Measurements from ENCODE around the gene SUCO.
"Not testable (repeated sequence)": the region's sequence is repeated elsewhere in the genome, so short reads cannot be mapped to it uniquely, and the experiment has no call there.

SUCO gene

DNA sequence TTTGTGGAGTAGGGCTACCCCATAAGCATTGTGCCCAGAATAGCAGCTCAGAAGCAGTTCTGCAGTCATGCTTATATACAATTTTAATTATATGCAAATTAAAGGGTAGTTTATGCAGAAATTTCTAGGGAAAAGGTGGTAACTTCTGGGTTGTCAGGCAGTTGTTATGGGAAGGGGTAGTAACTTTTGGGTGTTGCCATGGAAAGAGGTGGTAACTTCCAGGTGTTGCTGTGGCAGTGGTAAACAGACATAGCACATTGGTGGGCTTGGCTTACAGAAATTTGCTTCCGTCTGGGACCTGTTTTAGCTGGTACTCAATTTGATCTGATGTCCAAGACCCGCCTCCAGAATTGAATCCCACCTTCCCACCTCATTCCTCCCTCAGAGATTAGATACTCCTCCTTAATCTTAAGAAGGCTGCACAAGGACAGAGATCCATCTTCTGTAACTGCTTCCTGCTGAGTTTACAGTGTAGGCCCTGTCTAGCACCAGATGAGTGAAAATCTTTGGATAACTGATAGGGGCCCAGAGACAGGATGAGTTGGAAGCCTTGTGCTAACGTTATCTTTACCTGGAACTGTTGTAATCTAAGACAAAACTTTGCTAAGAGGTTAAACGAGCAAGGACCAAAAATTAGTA, 26.7 kb downstream of the SUCO start:
- no peak for DNase-seq (ENCODE audit: low read depth)

DNA sequence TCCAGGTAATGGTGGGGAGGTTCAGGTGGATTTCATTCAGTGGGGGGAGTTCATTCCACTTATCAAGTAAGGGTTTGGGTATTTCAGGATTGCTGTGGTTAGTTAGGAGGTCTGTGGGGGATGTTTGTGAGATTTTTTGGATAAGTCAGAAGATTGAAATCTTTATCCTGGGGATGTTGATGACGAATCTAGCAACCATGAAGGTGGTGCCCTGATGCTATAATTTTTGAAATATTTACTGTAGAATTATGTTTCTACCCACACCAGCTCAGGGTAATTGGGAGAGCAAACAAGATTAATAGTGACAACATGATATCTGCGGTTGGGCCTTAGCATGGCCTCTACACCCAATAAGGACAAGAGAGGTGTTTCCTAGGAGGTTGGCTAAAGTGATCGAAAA, 28.3 kb downstream of the SUCO start:
- DNase-seq (ENCODE audit: low read depth): no peak

DNA sequence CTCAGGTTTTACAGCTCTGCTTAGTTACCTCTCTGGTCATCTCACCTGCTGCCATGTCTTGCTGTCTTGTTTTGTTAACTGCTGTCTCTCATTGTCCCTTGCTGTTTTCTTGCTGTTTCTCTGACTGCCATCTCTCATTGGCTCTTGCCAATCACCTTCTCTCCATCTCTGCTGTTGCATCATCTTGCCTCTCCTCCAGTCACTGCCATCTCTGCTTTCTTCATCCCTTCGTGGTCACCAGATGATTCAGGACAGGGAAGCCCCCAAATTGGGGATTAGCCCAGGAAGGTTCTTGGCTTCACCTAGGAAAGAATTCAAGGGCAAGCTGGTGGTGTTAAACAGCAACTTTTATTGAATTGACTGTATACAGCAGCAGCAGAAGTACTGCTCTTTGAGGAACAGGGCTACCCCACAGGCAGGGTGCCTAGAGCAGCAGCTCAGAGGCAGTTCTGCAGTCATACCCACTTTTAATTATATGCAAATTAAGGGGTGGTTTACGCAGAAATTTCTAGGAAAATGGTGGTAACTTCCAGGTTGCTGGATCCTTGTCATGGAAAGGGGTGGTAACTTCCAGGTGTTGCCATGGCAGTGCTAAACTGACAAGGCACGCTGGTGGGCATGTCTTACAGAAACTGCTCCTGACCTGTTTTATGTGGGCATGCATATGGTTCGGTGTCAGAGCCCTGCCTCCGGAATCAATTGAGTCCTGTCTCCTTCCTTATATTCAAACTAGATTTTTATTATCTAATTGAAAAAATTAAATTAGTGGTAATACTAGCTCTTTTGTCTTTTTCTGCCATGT, 33.4 kb downstream of the SUCO start:
- no peak for DNase-seq (ENCODE audit: low read depth)

DNA sequence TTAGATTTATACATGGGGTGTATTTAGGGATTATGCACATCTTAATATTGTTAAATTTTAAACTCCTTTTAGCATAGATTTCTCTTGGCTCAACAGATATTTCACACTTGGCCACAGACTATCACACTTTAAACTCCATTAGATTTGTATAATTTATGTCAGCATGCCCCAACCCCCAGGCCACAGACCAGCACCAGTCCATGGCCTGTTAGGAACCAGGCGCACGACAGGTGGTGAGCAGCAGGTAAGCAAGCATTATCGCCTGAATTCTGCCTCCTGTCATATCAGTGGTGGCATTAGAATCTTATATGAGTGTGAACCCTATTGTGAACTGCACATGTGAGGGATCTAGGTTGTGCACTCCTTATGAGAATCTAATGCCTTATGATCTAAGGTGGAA, 34.8 kb downstream of the SUCO start:
- no peak for DNase-seq (ENCODE audit: low read depth)

DNA sequence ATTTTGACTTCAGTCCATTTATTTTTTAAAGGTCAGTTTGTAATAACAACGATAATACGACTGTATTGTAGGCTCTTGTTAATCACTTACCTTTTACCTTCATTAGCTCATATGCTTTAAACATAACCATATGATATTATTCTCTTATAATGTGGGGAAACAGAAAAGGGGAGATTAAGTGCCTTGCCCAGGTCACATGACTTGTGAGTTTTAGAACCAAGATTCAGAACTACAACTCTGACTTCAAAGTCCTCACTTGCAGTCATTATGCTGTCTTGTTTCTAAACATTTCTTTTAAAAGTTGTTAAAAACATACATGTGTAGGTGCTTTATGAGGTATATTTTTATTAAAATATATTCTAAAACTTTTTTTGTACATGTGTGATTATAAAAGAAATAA, 41.1 kb downstream of the SUCO start:
- DNase-seq (ENCODE audit: low read depth): no peak

DNA sequence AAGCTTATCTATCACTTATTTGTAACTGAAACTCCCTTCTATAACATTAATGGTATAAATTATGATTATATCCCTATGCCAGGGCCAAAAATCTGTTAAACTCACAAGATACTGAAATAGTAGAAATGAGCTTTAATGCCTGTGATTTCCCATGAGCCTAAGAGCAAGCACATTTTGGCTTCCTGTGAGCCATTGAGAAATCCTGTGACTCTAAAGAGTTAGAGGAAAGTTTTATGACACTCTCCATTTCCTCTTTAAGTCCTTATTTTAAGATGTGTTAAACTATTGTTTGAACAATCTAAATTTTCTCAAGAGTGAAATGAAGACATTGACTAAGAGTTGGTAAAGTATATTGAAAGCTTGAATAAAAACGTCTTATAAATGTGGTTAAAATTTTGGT, 45.6 kb downstream of the SUCO start:
- no peak for DNase-seq (ENCODE audit: low read depth)

DNA sequence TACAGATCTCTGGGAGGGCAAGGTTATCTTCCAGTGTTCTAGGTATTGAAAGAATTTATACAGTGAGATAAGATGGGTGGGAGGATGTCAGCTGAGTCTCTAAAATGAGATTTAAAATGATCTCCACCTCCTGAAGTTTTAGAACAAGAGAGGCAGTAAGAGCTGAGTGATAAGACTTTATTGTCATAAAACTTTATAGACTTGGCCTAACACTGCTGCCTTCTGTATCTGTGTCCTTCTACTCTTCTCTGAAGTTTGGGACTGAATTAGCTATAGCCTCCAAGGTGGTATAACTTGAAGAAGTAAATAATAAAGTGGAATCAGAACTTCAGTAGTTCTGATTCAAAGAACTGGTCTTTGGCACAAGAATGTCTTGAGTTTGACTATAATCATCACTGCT, 48.3 kb downstream of the SUCO start:
- DNase-seq (ENCODE audit: low read depth): no peak

DNA sequence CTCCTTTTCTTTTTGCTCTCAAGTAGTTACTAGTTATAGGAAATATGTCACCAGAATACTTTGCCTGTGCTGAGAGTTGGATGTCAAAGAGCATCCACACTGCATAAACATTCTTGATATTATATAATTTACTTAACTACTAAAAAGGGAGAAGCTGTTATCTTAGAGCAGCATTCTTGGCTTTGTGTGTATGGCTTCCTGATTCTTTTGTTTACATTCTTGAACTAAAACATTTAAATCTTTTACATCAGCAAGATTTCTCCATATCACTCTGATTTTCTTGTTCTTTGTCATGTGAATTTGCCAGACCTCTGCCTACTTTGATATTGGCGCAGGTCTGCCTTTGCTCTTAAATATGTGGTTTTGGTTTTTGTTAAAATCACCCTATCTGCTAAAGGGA, 48.8 kb downstream of the SUCO start:
- DNase-seq (ENCODE audit: low read depth): no peak

DNA sequence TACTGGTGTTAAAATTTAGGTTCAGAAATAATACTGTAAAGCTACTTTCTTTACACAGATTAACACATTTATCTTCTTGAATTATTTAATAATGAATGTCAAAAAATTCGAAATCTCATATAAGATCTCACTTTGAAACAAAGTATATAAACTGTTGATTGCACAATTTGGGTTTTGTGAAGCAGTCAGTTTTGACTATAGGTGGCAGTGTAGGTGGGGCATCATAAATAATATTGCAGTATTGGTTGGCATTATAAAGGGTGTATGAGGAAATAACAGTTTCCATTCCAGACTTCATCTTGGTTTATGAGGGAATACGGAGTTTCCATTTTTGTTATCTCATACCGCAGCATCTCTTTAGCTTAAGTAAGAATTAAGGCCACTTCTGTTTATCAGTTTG, 49.9 kb downstream of the SUCO start:
- DNase-seq (ENCODE audit: low read depth): no peak

DNA sequence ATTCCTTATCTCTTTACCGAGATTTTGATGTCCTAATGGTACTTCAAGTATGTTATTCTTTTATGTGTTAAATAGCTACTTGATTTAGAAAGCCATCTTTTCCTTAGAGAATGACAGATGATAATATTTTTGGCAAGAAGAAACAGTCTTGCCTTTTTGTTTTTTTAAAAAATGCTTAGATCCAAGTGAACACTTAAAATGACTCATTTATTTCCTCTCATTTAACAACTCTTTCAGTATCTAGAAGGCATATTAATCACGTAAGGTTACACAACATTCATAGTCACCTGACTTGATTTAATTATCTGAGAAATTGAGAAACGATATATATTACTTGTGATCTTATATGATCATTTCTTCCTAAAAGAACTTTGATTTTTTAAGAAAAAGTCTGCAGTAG, 52.4 kb downstream of the SUCO start:
- no peak for DNase-seq (ENCODE audit: low read depth)

DNA sequence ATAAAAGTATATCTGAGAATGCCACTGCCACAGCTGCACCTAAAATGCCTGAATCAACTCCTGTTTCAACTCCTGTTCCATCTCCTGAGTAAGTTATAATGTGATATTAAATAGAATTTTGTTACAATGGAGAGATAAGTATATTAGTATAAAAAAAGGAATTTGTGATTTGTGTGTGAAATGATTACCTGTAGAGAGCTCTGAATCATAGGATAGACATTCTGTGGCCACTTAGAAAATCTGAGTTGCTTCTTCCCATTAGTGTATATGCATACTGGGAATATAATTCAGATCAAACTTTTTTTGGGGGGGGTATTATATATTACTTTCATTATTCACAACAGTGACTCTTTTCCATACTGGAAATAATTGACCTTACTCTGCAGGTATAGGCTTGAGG, 52.9 kb downstream of the SUCO start:
- DNase-seq (ENCODE audit: low read depth): no peak

DNA sequence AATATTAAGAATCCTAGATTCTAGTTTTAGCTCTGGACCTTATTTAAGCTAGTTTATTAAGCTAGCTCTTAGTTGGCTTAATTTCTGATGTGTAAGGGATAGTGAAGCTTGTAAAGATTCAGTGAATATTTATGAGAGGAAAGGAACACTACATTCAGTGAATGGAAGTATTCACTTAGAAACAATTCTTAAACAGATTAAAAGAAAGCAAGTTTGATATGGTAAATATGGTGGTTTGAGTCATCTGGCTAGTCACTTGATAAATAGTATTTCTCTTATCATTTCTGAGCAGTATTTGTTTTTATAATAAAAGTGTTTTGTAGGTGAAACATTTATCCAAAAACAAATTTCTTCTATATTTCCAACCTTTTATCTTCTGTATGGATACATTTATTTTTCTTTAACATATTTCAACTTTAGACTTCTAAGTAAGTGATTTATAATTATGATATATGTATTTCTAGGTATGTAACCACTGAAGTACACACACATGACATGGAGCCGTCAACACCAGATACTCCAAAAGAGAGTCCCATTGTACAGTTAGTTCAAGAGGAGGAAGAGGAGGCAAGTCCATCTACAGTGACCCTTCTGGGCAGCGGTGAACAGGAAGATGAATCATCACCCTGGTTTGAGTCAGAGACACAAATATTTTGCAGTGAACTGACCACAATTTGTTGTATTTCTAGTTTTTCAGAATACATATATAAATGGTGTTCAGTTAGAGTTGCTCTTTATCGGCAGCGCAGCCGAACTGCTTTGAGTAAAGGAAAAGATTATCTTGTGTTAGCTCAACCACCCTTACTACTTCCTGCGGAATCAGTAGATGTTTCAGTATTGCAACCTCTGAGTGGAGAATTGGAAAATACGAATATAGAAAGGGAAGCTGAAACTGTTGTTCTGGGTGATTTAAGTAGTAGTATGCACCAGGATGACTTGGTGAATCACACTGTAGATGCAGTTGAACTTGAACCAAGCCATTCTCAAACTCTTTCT, 55.6 kb downstream of the SUCO start:
- DNase-seq (ENCODE audit: low read depth): no peak

DNA sequence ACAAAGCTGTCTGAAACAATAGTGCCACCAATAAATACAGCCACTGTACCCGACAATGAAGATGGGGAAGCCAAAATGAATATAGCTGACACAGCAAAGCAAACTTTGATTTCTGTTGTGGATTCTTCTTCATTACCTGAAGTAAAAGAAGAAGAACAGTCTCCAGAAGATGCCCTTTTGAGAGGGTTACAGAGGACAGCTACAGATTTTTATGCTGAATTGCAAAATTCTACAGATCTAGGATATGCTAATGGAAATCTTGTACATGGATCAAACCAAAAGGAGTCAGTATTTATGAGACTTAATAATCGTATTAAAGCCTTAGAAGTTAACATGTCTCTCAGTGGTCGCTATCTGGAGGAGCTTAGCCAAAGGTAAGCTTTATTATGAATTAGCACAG, 56.6 kb downstream of the SUCO start:
- DNase-seq (ENCODE audit: low read depth): no peak

DNA sequence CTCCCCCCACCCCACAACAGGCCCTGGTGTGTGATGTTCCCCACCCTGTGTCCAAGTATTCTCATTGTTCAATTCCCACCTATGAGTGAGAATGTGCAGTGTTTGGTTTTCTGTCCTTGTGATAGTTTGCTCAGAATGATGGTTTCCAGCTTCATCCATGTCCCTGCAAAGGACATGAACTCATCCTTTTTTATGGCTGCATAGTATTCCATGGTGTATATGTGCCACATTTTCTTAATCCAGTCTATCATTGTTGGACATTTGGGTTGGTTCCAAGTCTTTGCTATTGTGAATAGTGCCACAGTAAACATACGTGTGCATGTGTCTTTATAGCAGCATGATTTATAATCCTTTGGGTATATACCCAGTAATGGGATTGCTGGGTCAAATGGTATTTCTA, 58.5 kb downstream of the SUCO start:
- not testable (repeated sequence) for DNase-seq (ENCODE audit: low read depth)

DNA sequence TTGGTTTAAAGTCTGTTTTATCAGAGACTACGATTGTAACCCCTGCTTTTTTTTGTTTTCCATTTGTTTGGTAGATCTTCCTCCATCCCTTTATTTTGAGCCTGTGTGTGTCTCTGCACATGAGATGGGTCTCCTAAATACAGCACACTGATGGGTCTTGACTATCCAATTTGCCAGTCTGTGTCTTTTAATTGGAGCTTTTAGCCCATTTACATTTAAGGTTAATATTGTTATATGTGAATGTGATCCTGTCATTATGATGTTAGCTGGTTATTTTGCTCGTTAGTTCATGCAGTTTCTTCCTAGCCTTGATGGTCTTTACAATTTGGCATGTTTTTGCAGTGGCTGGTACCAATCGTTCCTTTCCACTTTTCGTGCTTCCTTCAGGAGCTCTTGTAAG, 62.1 kb downstream of the SUCO start:
- not testable (repeated sequence) for DNase-seq (ENCODE audit: low read depth)

DNA sequence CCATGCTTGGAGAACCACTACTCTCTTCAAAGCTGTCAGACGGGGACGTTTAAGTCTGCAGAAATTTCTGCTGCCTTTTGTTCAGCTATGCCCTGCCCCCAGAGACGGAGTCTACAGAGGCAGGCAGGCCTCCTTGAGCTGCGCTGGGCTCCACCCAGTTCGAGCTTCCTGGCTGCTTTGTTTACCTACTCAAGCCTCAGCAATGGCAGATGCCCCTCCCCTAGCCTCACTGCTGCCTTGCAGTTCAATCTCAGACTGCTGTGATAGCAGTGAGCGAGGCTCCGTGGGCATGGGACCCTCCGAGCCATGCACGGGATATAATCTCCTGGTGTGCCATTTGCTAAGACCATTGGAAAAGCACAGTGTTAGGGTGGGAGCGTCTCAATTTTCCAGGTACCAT, 63.8 kb downstream of the SUCO start:
- not testable (repeated sequence) for DNase-seq (ENCODE audit: low read depth)

DNA sequence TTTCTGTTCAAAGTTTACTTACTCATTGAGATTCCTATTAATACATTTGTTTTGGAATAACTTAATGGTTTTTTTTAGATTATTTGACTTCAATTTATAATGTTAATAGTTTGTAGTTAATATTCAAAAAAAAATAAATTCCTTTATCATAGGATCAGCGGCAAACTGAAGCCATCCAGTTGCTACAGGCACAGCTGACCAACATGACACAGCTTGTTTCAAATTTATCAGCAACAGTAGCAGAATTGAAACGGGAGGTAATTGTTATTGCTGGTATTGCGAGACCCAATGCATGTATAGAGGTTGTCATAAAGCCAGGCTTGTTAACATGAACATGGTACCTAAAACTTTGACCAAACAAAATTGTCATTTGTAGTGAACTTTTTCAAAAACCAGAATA, 67.0 kb downstream of the SUCO start:
- DNase-seq (ENCODE audit: low read depth): no peak

DNA sequence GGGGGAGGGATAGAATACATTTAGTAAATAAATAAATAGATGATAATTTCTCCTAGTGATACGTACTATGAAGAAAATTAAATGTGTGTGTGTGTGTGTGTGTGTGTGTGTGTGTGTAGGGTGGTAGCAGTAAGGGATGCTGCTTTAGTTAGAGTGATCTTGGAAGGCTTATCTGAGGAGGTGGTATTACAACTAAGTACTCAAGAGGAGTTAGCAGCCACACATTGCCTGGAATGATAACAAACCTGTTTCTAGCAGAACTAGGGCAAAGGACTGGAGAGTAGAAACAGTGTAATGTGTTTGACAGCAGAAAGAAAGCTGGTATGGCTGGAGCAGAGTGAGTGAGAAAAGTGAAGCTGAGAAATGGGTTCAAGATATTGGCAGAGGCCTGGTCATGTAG, 67.7 kb downstream of the SUCO start:
- DNase-seq (ENCODE audit: low read depth): no peak

DNA sequence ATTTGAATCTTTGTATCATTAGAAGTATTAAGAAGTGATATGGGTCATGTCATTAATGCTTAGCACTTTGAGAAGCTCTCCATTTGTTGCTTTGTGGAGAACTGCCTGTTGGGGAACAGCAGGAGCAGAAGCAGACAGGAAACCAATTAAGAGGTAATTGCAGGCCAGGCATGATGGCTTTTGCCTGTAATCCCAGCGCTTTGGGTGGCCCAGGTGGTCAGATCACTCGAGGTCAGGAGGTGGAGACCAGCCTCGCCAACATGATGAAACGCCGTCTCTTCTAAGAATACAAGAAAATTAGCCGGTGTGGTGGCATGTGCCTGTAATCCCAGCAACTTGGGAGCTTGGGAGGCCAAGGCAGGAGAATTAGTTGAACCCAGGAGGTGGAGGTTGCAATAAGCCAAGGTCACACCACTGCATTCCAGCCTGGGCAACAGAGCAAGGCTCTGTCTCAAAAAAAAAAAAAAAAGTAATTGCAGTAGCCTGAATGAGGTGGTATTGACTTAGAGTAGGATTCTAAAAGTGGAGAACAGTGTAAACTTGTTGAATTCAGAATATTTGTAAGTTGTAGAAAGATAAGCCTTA, 68.2 kb downstream of the SUCO start:
- no peak for DNase-seq (ENCODE audit: low read depth)

DNA sequence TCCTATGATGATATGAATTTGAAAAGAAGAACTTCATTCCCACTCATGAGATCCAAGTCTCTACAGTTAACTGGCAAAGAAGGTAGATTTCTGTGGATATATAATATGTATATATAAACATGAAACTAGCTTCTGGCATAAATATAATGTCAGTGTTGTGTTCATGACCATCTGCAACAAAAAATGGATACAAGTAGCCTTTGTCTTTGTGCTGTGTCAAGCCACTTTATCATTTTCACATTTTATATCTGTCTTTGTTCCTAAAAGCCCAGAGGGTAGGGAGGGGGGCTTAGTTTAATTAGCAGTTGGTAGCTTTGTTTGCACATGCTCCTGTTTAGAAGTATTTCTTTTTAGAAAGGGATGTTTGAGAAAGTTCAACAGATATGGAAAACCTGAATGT, 69.8 kb downstream of the SUCO start:
- no peak for DNase-seq (ENCODE audit: low read depth)

DNA sequence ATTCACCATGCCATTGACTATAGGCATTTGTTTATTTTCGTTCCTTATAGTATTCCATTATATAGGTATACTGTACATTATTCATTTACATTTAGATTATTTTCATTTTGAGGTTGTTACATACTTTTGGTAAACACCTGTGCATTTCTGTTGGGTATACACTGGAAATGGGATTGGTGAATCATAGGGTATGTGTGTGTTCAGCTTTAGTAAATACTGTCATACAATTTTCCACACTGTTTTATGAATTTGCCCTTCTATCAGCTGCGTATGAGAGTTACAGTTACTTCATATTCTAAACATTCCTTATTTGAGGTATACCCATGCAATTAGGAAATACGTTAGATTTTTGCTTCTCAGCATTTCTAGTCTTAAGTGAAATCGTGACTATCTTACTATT, 70.9 kb downstream of the SUCO start:
- no peak for DNase-seq (ENCODE audit: low read depth)

DNA sequence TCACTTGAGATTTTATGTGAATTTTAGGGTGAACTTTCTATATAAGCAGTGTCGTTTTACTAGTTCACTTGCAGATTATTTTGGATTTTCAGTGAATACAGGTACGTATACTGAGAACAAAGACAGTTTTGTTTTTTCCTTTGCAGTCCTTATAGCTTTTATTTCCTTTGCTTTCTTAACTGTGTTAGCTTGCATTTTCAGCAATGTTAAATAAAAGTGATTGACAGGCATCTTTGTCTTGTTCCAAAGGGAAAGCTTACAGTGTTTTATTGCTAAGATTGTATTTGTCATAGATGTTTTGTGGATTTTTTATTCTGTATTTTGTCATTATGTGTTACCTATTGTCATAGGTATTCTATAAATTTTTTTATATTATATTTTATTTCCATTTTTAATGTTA, 72.7 kb downstream of the SUCO start:
- DNase-seq (ENCODE audit: low read depth): no peak
